HEK293 (cell line): ENCODE data around the gene ATP8B4.

Experiments
- CTCF ChIA-PET: fragments of 350-600 bp; formaldehyde crosslinking; extraction: SDS; loops from one replicate; lab custom pipeline; 2021; ENCODE audit warnings: antibody characterized with exemption; lab: Yijun Ruan, JAX
- POLR2A ChIA-PET: fragments of 300-600 bp; formaldehyde crosslinking; extraction: SDS; loops from one replicate; lab custom pipeline; 2020; ENCODE audit warnings: antibody characterized with exemption, inconsistent platforms; lab: Yijun Ruan, JAX
- H3K27ac ChIP-seq: fragments of 200-500 bp; sonication (Bioruptor generic); 2 replicates; pipeline ENCODE4 v1.5.1; 2014; ENCODE audit warnings: low read depth, low read length, control low read depth, inconsistent platforms; ENCODE audit errors: extremely low read depth
- H3K36me3 ChIP-seq, 2 experiments: fragments of 200-500 bp in 1 of 2; sonication (Bioruptor generic) in 1 of 2; 1 replicate in 1 of 2; 2 replicates in 1 of 2; pipeline ENCODE4 v1.5.1; 2014 to 2017; ENCODE audit warnings: inconsistent platforms in 2 of 2, low read length in 2 of 2; ENCODE audit not compliant: control insufficient read depth in 2 of 2, insufficient read depth in 1 of 2
- H3K4me1 ChIP-seq: fragments of 200-500 bp; sonication (Bioruptor generic); 2 replicates; pipeline ENCODE4 v1.5.1; 2014; ENCODE audit warnings: mild to moderate bottlenecking, low read length, inconsistent platforms; ENCODE audit not compliant: control insufficient read depth, insufficient read depth
- H3K4me3 ChIP-seq: 2 replicates; pipeline ENCODE4 v1.5.1; 2011; ENCODE audit warnings: low read depth, mild to moderate bottlenecking, control low read depth, low read length, moderate library complexity
- H3K9me3 ChIP-seq: fragments of 200-500 bp; sonication (Bioruptor generic); 2 replicates; pipeline ENCODE4 v1.5.1; 2014; ENCODE audit warnings: low read depth, low read length, inconsistent platforms; ENCODE audit not compliant: control insufficient read depth, insufficient read depth
- TSHZ1 ChIP-seq: fragments of 450-650 bp; formaldehyde crosslinking; IDR thresholded peaks from 2 replicates; pipeline ENCODE4 v1.5.1; 2016; ENCODE audit warnings: missing biosample characterization, missing genetic modification characterization, borderline replicate concordance
- ZBTB1 ChIP-seq: fragments of 450-650 bp; formaldehyde crosslinking; IDR thresholded peaks from 2 replicates; pipeline ENCODE4 v1.5.1; 2016; ENCODE audit warnings: missing biosample characterization, missing genetic modification characterization
- ZFP3 ChIP-seq: fragments of 450-650 bp; formaldehyde crosslinking; IDR thresholded peaks from 2 replicates; pipeline ENCODE4 v1.5.1; 2016; ENCODE audit warnings: low read depth, missing biosample characterization, missing genetic modification characterization
- ZNF138 ChIP-seq: fragments of 450-650 bp; formaldehyde crosslinking; IDR thresholded peaks from 2 replicates; pipeline ENCODE4 v1.5.1; 2016; ENCODE audit warnings: missing biosample characterization, missing genetic modification characterization, borderline replicate concordance
- ZNF529 ChIP-seq: fragments of 450-650 bp; formaldehyde crosslinking; IDR thresholded peaks from 2 replicates; pipeline ENCODE4 v1.5.1; 2017; ENCODE audit warnings: missing genetic modification characterization, missing biosample characterization; ENCODE audit not compliant: insufficient replicate concordance
- ZNF585B ChIP-seq: fragments of 450-650 bp; formaldehyde crosslinking; IDR thresholded peaks from 2 replicates; pipeline ENCODE4 v1.5.1; 2016; ENCODE audit warnings: missing biosample characterization, missing genetic modification characterization
- ZNF777 ChIP-seq: fragments of 450-650 bp; formaldehyde crosslinking; IDR thresholded peaks from 2 replicates; pipeline ENCODE4 v1.5.1; 2017; ENCODE audit warnings: missing biosample characterization, missing genetic modification characterization, borderline replicate concordance
- ZSCAN30 ChIP-seq: fragments of 450-650 bp; IDR thresholded peaks from 2 replicates; pipeline ENCODE4 v1.5.1; 2018; ENCODE audit warnings: missing biosample characterization, mild to moderate bottlenecking, missing genetic modification characterization, moderate library complexity
- TF ChIP-seq, protein P1 (sequence below): fragments of 450-650 bp; formaldehyde crosslinking; IDR thresholded peaks from 2 replicates; pipeline ENCODE4 v1.5.1; 2016; ENCODE audit warnings: missing biosample characterization, missing genetic modification characterization

The ATP8B4 gene

DNA sequence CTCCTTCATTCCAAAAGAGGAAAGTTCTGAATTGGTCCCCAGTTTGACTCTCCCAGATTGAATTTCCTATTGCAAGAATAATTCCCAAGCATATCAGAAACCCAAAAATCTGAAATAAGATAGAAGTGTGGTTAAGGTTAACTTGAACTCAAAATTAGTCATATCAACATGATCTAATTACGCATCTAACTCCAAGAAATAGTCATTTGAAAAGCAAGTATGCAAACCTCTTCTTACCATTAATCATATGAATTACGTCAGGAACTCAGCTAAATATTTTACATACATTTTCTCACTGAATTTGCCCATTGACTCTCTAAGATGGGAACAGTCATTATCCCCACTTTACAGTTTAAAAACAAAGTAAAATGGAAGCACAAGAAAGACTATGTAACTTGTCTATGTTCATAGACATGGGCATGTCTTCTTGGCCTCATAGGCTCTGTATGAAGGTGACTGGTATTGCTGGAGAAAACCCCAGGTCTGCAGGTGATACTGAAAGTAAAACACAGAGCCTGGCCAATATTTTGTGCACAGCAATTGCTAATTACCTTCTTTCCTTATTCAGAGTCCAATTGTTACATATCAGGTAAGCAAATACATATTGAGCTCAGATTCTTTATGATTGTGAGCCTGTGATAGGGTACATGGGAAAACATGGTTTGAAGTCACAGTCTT, 139.2 kb downstream of the ATP8B4 start (continued):
- no peak for TF ChIP-seq TSHZ1 (tag by site-specific recombination)
- no peak for TF ChIP-seq ZNF138 (tag by site-specific recombination)
- TF ChIP-seq ZFP3 (tag by site-specific recombination): no peak
- TF ChIP-seq ZSCAN30 (tag by site-specific recombination): no peak
- TF ChIP-seq ZBTB1 (tag by site-specific recombination): no peak

- CTCF ChIA-PET: interaction anchor here (0.7 kb wide), 1 partner anchor 1037 kb away, joined by 3 read pairs; no protein-coding TSS in a partner anchor
- Histone ChIP-seq H3K9me3 (no peaks in the 10 kb centered on the region), H3K27ac (no peak overlapping the region), H3K4me1 (no peaks in the 10 kb centered on the region), H3K36me3 (no peaks in the 10 kb centered on the region), H3K4me3 (no peak overlapping the region)
- POLR2A ChIA-PET: no interaction called here
- TF ChIP-seq ZNF529 (tag by site-specific recombination): no peak
- no peak for TF ChIP-seq ZNF585B (tag by site-specific recombination)
- TF ChIP-seq, protein P1, sequence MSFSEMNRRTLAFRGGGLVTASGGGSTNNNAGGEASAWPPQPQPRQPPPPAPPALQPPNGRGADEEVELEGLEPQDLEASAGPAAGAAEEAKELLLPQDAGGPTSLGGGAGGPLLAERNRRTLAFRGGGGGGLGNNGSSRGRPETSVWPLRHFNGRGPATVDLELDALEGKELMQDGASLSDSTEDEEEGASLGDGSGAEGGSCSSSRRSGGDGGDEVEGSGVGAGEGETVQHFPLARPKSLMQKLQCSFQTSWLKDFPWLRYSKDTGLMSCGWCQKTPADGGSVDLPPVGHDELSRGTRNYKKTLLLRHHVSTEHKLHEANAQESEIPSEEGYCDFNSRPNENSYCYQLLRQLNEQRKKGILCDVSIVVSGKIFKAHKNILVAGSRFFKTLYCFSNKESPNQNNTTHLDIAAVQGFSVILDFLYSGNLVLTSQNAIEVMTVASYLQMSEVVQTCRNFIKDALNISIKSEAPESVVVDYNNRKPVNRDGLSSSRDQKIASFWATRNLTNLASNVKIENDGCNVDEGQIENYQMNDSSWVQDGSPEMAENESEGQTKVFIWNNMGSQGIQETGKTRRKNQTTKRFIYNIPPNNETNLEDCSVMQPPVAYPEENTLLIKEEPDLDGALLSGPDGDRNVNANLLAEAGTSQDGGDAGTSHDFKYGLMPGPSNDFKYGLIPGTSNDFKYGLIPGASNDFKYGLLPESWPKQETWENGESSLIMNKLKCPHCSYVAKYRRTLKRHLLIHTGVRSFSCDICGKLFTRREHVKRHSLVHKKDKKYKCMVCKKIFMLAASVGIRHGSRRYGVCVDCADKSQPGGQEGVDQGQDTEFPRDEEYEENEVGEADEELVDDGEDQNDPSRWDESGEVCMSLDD (tag by site-specific recombination): no peak
- no peak for TF ChIP-seq ZNF777
Measured at GRCh38 chr15:49978121-49978520, 140.9 kb downstream of the ATP8B4 start.

DNA sequence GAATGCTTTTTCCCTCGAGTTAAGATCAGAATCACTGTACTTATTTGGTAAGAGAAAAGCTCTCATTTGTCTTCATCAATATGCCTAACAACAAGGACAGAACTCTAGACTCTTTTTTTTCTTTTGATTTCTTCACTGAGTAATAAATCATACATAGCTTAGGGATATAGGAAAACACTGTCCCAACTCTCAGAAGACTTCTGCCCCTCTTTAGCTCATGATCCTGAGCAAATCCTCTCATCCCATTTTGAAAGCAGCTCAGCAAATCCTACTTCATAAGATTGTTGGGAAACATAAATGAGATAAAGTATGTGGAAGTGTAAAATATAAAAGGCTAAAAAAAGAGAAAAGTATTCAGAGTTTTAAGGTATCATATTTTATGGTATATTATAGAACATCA, 141.7 kb downstream of the ATP8B4 start:
- ChIA-PET POLR2A (no interaction called here), CTCF (interaction anchor here (0.6 kb wide), 1 partner anchor 124 kb away, joined by 3 read pairs; no protein-coding TSS in a partner anchor)

More for the DNA sequence above, 141.7 kb downstream of the ATP8B4 start:
- Histone ChIP-seq H3K9me3 (no peaks in the 10 kb centered on the region), H3K4me3 (no peak overlapping the region), H3K36me3 (no peaks in the 10 kb centered on the region), H3K27ac (no peak overlapping the region), H3K4me1 (no peaks in the 10 kb centered on the region)
- TF ChIP-seq TSHZ1 (tag by site-specific recombination): no peak
